ENCODE data around the gene PARS2.

Gene PARS2

GRCh38 chr1:54764133-54764921 lies at the start of gene PARS2:
PARS2 (minus strand) TSS chr1:54764523; CDS start chr1:54759161, 5,362 bp downstream.
- DNase-seq = peak; percentile 76 to 93 (median 81)

GRCh38 chr1:54814126-54814498 lies 49.8 kb upstream of the PARS2 start:
- no peak for DNase-seq

- no peak for DNase-seq
Observed at GRCh38 chr1:54813485-54814125, 49.3 kb upstream of the PARS2 start.

GRCh38 chr1:54812801-54813484 lies 48.6 kb upstream of the PARS2 start:
- DNase-seq = no peak

- DNase-seq = no peak
Observed at GRCh38 chr1:54811739-54812655, 47.7 kb upstream of the PARS2 start.

- DNase-seq = no peak
Observed at GRCh38 chr1:54811066-54811465, 46.7 kb upstream of the PARS2 start.

- peak in 3 of 4 experiments; percentile 30 to 56 (median 36) for DNase-seq
Observed at GRCh38 chr1:54810153-54810942, 46.0 kb upstream of the PARS2 start.

- DNase-seq = no peak
Observed at GRCh38 chr1:54809496-54810074, 45.3 kb upstream of the PARS2 start.

GRCh38 chr1:54808443-54809207 lies 44.3 kb upstream of the PARS2 start:
- DNase-seq = no peak

- no peak for DNase-seq
Observed at GRCh38 chr1:54807756-54808155, 43.4 kb upstream of the PARS2 start.

GRCh38 chr1:54806931-54807611 lies 42.7 kb upstream of the PARS2 start:
- DNase-seq = no peak

- no peak for DNase-seq
Observed at GRCh38 chr1:54805981-54806381, 41.7 kb upstream of the PARS2 start.

- DNase-seq = no peak
Observed at GRCh38 chr1:54805466-54805865, 41.1 kb upstream of the PARS2 start.

- DNase-seq = no peak
Observed at GRCh38 chr1:54804471-54805132, 40.3 kb upstream of the PARS2 start.

GRCh38 chr1:54803761-54804470 lies 39.6 kb upstream of the PARS2 start:
- DNase-seq = no peak

- peak in 3 of 4 experiments; percentile 36 to 66 (median 50) for DNase-seq
Observed at GRCh38 chr1:54800899-54801759, 36.8 kb upstream of the PARS2 start, which contains the start of gene TTC22. TTC22 (minus strand) TSS chr1:54801323; CDS start chr1:54801163, 160 bp downstream.

GRCh38 chr1:54800041-54800898 lies 35.9 kb upstream of the PARS2 start:
- no peak for DNase-seq

Measured in activated naive CD4-positive, alpha-beta T cell (primary cell).